ENCODE results near the gene CAMTA1. TPM values are rescaled to one million over a fixed set of nuclear protein-coding genes. Genes with fewer than 3 reads are reported as not detected.

Gene CAMTA1
- total and polyA plus RNA-seq, 3 experiments from 2014 or later: 60.2 to 79.0 (median 61.7) TPM

DNA sequence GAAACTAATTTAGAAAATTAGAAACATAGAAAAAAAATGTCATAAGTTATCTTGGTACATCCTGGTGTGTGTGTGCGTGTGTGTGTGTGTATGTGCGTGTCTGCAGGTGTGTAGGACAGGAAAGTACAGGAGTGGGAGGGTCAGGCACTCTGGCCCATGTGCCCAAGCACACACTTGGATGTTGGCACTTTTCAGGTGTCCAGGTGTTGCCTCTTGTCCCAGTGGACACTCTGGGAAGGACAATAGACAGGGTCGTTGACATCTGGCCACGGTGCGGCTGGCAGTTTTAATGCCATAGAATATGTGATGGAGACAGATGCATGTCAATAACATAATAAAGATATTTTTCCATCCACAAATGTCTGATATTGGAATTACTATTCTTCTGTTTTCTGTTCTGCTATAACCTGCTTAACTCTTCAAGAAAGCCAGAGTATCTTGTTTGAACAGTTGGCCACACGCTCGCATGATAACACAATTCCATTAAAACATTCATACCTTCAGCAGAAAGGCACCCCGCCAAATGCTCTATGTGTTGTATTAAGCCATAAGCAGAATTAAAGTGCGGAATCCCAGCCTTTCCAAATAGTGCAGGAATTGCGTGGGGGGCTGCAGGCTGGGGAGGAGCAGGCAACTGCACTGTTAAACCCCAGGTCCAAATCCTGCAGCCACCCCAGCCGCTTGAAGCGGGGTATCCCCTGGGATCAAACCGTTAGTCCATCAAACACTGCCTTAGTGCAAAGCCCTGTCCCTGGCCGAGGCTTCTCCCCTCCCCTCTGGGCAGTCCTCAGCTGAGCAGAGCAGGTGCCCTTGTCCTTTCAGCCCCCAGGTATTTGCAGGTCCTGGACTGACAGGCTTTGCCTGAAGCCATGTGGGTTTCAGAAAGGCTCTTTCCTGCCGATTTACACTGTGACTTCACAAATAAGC lies 390.0 kb downstream of the CAMTA1 start:
- Mint-ChIP-seq H3K27me3 (peaks cover 25 to 53% of the 10 kb centered on the region in 2 donors), H3K4me1 (no peaks in the 10 kb centered on the region), H3K9me3 (peaks cover 6 to 16% (median 12%) of the 10 kb centered on the region in 5 donors), H3K4me3 (no peak overlapping the region), H3K27ac (no peak overlapping the region), H3K36me3 (no peaks in the 10 kb centered on the region)
- DNase-seq: no peak
- H3K36me3 ChIP-seq (ENCODE audit: insufficient read depth, low read length): no peaks in the 10 kb centered on the region
- no peaks in the 10 kb centered on the region for H3K27me3 ChIP-seq (ENCODE audit: insufficient read depth, low read length, poor library complexity, severe bottlenecking)
- H3K4me1 ChIP-seq (ENCODE audit: insufficient read depth, low read length): no peaks in the 10 kb centered on the region
- ChIA-PET CTCF (no interaction called here), POLR2A (no interaction called here)
- H3K9me3 ChIP-seq (ENCODE audit: low read length): no peaks in the 10 kb centered on the region
- no peak overlapping the region for H3K4me3 ChIP-seq (ENCODE audit: low read length)
- no peak overlapping the region for H3K27ac ChIP-seq (ENCODE audit: low read depth, low read length)

DNA sequence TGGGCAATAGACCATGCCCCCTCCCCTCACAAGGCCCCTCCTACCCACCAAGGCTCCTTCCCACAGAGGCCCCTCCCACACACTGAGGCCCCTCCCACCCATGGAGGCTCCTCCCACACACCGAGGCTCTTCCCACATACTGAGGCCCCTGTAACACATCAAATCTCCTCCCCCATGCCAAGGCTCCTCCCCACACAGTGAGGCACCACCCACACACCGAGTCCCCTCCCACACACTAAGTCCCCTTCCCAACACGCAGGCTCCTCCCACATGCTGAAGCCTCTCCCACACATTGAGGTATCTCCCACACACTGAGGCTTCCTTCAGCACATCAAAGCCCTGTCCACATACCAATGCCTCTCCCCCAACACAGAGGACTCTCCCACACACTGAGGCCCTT lies 391.8 kb downstream of the CAMTA1 start:
- Mint-ChIP-seq H3K4me3 (no peak overlapping the region), H3K27me3 (peaks cover 25 to 40% of the 10 kb centered on the region in 2 donors), H3K9me3 (peaks cover 15 to 23% (median 18%) of the 10 kb centered on the region in 5 donors), H3K27ac (no peak overlapping the region), H3K36me3 (no peaks in the 10 kb centered on the region), H3K4me1 (no peaks in the 10 kb centered on the region)
- DNase-seq: no peak
- Histone ChIP-seq H3K27ac (ENCODE audit: low read depth, low read length) (no peak overlapping the region), H3K9me3 (ENCODE audit: low read length) (no peaks in the 10 kb centered on the region), H3K27me3 (ENCODE audit: insufficient read depth, low read length, poor library complexity, severe bottlenecking) (no peaks in the 10 kb centered on the region), H3K4me1 (ENCODE audit: insufficient read depth, low read length) (no peaks in the 10 kb centered on the region), H3K4me3 (ENCODE audit: low read length) (no peak overlapping the region), H3K36me3 (ENCODE audit: insufficient read depth, low read length) (no peaks in the 10 kb centered on the region)
- CTCF ChIA-PET: interaction anchor here (0.5 kb wide), 1 partner anchor 534 kb away, joined by 3 read pairs; no protein-coding TSS in a partner anchor
- POLR2A ChIA-PET: no interaction called here

DNA sequence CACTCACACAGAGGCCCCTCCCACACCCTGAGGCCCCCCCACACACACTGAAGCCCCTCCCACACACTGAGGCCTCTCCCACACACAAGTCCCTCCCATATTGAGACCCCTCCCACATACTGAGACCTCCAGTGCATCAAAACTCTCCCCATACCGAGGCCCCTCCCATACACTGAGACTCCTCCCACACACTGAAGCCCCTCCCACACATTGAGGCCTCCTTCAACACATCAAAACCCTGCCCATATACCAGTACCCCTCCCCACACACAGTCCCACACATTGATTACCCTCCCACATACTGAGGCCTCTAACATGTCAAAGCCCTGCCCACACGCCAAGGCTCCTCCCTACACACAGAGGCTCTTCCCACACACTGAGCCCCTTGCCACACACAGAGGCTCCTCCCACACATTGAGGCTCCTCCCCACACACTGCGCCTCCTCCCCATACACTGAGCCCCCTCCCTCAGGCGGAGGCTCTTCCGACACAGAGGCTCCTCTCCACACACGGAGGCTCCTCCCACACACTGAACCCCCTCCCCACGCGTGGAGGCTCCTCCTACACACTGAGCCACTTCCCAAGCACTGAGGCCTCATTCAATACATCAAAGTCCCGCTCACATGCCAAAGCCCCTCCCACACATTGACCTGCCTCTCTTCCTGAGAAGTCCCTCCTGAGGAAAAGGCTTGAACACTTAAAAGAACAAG lies 392.3 kb downstream of the CAMTA1 start:
- no peak for DNase-seq
- CTCF ChIA-PET: no interaction called here
- H3K4me1 Mint-ChIP-seq: no peaks in the 10 kb centered on the region
- H3K36me3 Mint-ChIP-seq: no peaks in the 10 kb centered on the region
- H3K4me3 Mint-ChIP-seq: no peak overlapping the region
- POLR2A ChIA-PET: no interaction called here
- Histone ChIP-seq H3K9me3 (ENCODE audit: low read length) (no peaks in the 10 kb centered on the region), H3K27ac (ENCODE audit: low read depth, low read length) (no peak overlapping the region), H3K4me1 (ENCODE audit: insufficient read depth, low read length) (no peaks in the 10 kb centered on the region), H3K36me3 (ENCODE audit: insufficient read depth, low read length) (no peaks in the 10 kb centered on the region), H3K4me3 (ENCODE audit: low read length) (no peak overlapping the region), H3K27me3 (ENCODE audit: insufficient read depth, low read length, poor library complexity, severe bottlenecking) (no peaks in the 10 kb centered on the region)
- H3K27me3 Mint-ChIP-seq: peaks cover 20 to 36% of the 10 kb centered on the region in 2 donors
- H3K27ac Mint-ChIP-seq: no peak overlapping the region
- H3K9me3 Mint-ChIP-seq: peaks cover 17 to 23% (median 20%) of the 10 kb centered on the region in 5 donors

DNA sequence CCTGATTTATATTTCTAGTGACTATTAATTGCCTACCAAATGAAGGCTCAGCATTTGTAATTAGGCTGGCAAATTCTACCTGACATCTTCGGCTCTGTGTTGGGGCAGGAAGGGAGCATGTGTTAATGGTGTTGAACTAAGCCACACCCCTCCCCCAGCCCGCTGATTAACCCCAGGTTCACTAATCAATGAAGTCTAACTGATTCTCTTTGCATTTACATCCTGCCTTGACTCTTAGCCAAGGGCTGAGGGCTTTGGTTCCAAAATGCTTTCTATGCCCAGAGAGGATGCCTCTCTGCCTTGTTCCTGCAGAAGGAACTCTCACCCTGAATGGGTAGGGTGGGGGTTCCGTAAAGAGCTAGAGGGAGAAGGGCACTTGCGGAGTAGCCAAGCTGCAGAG lies 393.1 kb downstream of the CAMTA1 start:
- no peak for DNase-seq
- Mint-ChIP-seq H3K4me1 (no peaks in the 10 kb centered on the region), H3K36me3 (no peaks in the 10 kb centered on the region), H3K9me3 (peaks cover 17 to 23% (median 22%) of the 10 kb centered on the region in 5 donors), H3K27me3 (peaks cover 22 to 40% of the 10 kb centered on the region in 2 donors), H3K27ac (no peak overlapping the region), H3K4me3 (no peak overlapping the region)
- H3K4me1 ChIP-seq (ENCODE audit: insufficient read depth, low read length): no peaks in the 10 kb centered on the region
- no peaks in the 10 kb centered on the region for H3K27me3 ChIP-seq (ENCODE audit: insufficient read depth, low read length, poor library complexity, severe bottlenecking)
- no peaks in the 10 kb centered on the region for H3K9me3 ChIP-seq (ENCODE audit: low read length)
- no peak overlapping the region for H3K4me3 ChIP-seq (ENCODE audit: low read length)
- H3K36me3 ChIP-seq (ENCODE audit: insufficient read depth, low read length): no peaks in the 10 kb centered on the region
- ChIA-PET CTCF (no interaction called here), POLR2A (no interaction called here)
- H3K27ac ChIP-seq (ENCODE audit: low read depth, low read length): no peak overlapping the region

DNA sequence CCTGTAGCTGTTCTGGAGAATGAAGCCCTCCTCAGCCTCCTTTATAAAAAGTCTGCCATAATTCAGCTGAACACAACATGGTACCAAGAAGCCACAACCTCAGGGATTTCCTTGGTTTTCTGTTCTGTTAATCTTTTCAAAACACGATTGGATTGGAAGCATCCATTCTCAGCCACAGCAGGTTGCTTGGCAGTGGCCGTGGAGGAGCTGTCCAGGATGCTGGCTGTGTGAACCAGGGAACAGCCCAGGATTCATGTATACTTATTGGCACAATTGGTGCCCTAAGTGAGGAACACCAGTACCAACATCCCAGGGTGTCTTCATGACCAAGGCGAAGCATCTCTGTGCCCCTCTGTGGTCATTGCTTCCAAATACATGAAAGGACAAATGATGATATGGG lies 393.5 kb downstream of the CAMTA1 start:
- no peaks in the 10 kb centered on the region for H3K36me3 ChIP-seq (ENCODE audit: insufficient read depth, low read length)
- H3K27me3 Mint-ChIP-seq: peaks cover 22 to 43% of the 10 kb centered on the region in 2 donors
- POLR2A ChIA-PET: no interaction called here
- no peak overlapping the region for H3K4me3 Mint-ChIP-seq
- H3K9me3 ChIP-seq (ENCODE audit: low read length): no peaks in the 10 kb centered on the region
- peaks cover 17 to 23% (median 22%) of the 10 kb centered on the region in 5 donors for H3K9me3 Mint-ChIP-seq
- H3K4me1 ChIP-seq (ENCODE audit: insufficient read depth, low read length): no peaks in the 10 kb centered on the region
- H3K27me3 ChIP-seq (ENCODE audit: insufficient read depth, low read length, poor library complexity, severe bottlenecking): no peaks in the 10 kb centered on the region
- H3K4me3 ChIP-seq (ENCODE audit: low read length): no peak overlapping the region
- no peak for DNase-seq
- H3K36me3 Mint-ChIP-seq: no peaks in the 10 kb centered on the region
- H3K27ac ChIP-seq (ENCODE audit: low read depth, low read length): no peak overlapping the region
- H3K4me1 Mint-ChIP-seq: no peaks in the 10 kb centered on the region
- CTCF ChIA-PET: no interaction called here
- H3K27ac Mint-ChIP-seq: no peak overlapping the region

DNA sequence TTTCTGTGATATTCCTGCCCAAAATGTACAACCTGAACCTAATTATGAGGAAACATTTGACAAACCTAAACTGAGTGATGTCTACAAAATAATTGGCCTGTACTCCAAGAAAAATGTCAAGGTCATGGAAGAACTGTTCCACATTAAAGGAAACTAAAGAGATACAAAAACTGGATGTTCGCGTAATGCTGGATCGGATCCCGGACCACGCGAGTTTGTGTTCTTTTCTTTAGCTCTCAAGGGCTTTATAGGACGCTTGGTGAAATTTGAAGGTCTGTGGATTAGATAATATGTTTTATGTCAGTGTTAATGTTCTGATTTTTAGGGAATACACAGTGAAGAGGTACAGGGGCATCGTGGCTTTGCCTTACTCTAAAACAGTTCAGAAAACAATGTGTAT lies 400.5 kb downstream of the CAMTA1 start:
- no peak for DNase-seq
- Mint-ChIP-seq H3K27me3 (peaks cover 4 to 14% of the 10 kb centered on the region in 2 donors), H3K36me3 (no peaks in the 10 kb centered on the region), H3K9me3 (peaks cover 7 to 18% (median 12%) of the 10 kb centered on the region in 5 donors), H3K4me3 (no peak overlapping the region), H3K4me1 (no peaks in the 10 kb centered on the region), H3K27ac (no peak overlapping the region)
- no peak overlapping the region for H3K27ac ChIP-seq (ENCODE audit: low read depth, low read length)
- H3K4me3 ChIP-seq (ENCODE audit: low read length): no peak overlapping the region
- H3K4me1 ChIP-seq (ENCODE audit: insufficient read depth, low read length): no peaks in the 10 kb centered on the region
- H3K27me3 ChIP-seq (ENCODE audit: insufficient read depth, low read length, poor library complexity, severe bottlenecking): peaks cover 2% of the 10 kb centered on the region
- ChIA-PET CTCF (no interaction called here), POLR2A (no interaction called here)
- no peaks in the 10 kb centered on the region for H3K36me3 ChIP-seq (ENCODE audit: insufficient read depth, low read length)
- no peaks in the 10 kb centered on the region for H3K9me3 ChIP-seq (ENCODE audit: low read length)

DNA sequence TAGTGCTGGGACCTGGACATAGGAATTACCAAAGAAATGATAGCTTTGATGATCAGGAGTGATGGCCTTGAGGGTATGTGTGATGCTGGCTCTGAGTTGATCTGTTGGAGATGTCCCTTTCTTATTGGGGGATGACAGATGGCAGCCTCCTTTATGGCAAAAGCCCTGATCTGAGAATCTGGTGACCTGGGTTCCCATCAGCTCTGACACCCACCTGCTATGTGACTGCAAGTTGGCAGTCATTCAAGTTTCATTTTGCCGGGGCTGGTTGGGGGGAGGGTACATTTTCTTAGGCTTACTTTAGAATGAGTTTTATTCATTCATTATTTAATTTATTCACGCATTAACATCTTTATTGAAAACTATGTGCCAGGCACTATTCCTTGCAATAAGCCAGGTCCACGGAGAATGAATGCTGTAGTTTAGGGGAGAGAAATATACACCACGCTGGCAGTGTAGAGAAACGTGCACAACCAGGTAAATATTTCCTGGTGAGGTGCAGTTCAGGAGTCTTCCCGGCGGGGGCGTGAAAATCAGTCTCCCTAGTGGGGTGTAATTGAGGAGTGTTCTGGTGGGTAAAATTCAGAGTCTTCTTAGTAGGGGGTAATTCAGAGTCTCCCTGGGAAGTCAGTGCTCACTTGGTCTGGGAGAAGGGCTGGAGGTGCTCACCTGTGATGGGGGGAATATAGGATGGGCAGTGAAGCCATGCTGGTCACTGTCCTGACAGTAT lies 401.3 kb downstream of the CAMTA1 start:
- Mint-ChIP-seq H3K4me3 (no peak overlapping the region), H3K9me3 (peaks cover 4 to 15% (median 7%) of the 10 kb centered on the region in 5 donors), H3K27me3 (peaks cover 5 to 14% of the 10 kb centered on the region in 2 donors), H3K4me1 (no peaks in the 10 kb centered on the region), H3K27ac (no peak overlapping the region), H3K36me3 (no peaks in the 10 kb centered on the region)
- Histone ChIP-seq H3K4me1 (ENCODE audit: insufficient read depth, low read length) (no peaks in the 10 kb centered on the region), H3K27me3 (ENCODE audit: insufficient read depth, low read length, poor library complexity, severe bottlenecking) (peaks cover 2% of the 10 kb centered on the region), H3K27ac (ENCODE audit: low read depth, low read length) (no peak overlapping the region), H3K9me3 (ENCODE audit: low read length) (no peaks in the 10 kb centered on the region), H3K4me3 (ENCODE audit: low read length) (no peak overlapping the region), H3K36me3 (ENCODE audit: insufficient read depth, low read length) (no peaks in the 10 kb centered on the region)
- POLR2A ChIA-PET: no interaction called here
- DNase-seq: no peak
- CTCF ChIA-PET: no interaction called here

DNA sequence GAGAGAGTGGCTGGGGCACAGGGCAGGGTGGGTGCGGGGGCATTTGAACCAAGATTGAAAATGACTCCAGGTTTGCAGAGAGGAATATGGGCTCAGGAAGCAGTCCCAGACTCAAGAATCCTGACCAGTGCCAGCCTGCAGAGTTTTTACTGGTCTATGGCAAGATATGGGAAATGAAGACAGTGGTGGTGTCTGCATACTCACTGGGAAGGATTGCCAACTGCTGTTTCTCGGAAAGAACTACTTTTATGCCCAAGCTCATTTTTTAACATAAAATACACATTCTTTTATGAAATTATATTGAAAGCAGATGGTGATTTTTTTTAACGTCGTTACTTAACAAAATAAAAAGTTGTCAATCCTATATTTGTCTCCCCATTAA lies 401.8 kb downstream of the CAMTA1 start:
- H3K27ac ChIP-seq (ENCODE audit: low read depth, low read length): no peak overlapping the region

More for the DNA sequence above, 401.8 kb downstream of the CAMTA1 start:
- peaks cover 0 to 12% (median 3%) of the 10 kb centered on the region in 5 donors for H3K9me3 Mint-ChIP-seq
- peaks cover 3 to 17% of the 10 kb centered on the region in 2 donors for H3K27me3 Mint-ChIP-seq
- Histone ChIP-seq H3K4me1 (ENCODE audit: insufficient read depth, low read length) (no peaks in the 10 kb centered on the region), H3K4me3 (ENCODE audit: low read length) (no peak overlapping the region), H3K27me3 (ENCODE audit: insufficient read depth, low read length, poor library complexity, severe bottlenecking) (peaks cover 2% of the 10 kb centered on the region), H3K9me3 (ENCODE audit: low read length) (no peaks in the 10 kb centered on the region), H3K36me3 (ENCODE audit: insufficient read depth, low read length) (no peaks in the 10 kb centered on the region)
- H3K4me3 Mint-ChIP-seq: no peak overlapping the region
- no peak overlapping the region for H3K27ac Mint-ChIP-seq
- DNase-seq: no peak
- H3K4me1 Mint-ChIP-seq: no peaks in the 10 kb centered on the region
- no peaks in the 10 kb centered on the region for H3K36me3 Mint-ChIP-seq
- CTCF ChIA-PET: no interaction called here
- POLR2A ChIA-PET: no interaction called here

Data from CD8-positive, alpha-beta memory T cell (primary cell).